Neural cell (in vitro differentiated cells): ENCODE data around the gene FIGNL2. TPM values are rescaled to one million over a fixed set of nuclear protein-coding genes. Genes with fewer than 3 reads are reported as not detected.

Experiments
- H2AFZ ChIP-seq: fragments of 200-600, 300-800 bp; sonication (generic), shearing (Covaris generic); 2 replicates; pipeline ENCODE4 v1.6.0; 2014; ENCODE audit warnings: low read depth, mild to moderate bottlenecking, antibody characterized with exemption, low read length, moderate library complexity
- H3F3A ChIP-seq: fragments of 200-600 bp; shearing (Covaris generic); 2 replicates; pipeline ENCODE4 v1.6.1; 2016; ENCODE audit warnings: mild to moderate bottlenecking, moderate library complexity, mixed read lengths, antibody characterized with exemption, low read length; ENCODE audit not compliant: insufficient read depth, poor library complexity, severe bottlenecking
- H3K27ac ChIP-seq: fragments of 200-600, 300-800 bp; sonication (generic), shearing (Covaris generic); 2 replicates; pipeline ENCODE4 v1.5.1; 2014; ENCODE audit warnings: mild to moderate bottlenecking, low read length, moderate library complexity
- H3K27me3 ChIP-seq: fragments of 300-800, 200-600 bp; sonication (generic), shearing (Covaris generic); 2 replicates; pipeline ENCODE4 v1.6.0; 2014; ENCODE audit warnings: mild to moderate bottlenecking, low read depth, low read length, moderate library complexity; ENCODE audit not compliant: insufficient read depth
- H3K36me3 ChIP-seq: fragments of 300-800, 200-600 bp; sonication (generic), shearing (Covaris generic); 2 replicates; pipeline ENCODE4 v1.5.1; 2014; ENCODE audit warnings: mild to moderate bottlenecking, antibody characterized with exemption, low read length, moderate library complexity; ENCODE audit not compliant: insufficient read depth
- H3K4me2 ChIP-seq: fragments of 300-800, 200-600 bp; sonication (generic), shearing (Covaris generic); 2 replicates; pipeline ENCODE4 v1.6.0; 2014; ENCODE audit warnings: mild to moderate bottlenecking, low read length
- H3K4me3 ChIP-seq: fragments of 300-800, 200-600 bp; sonication (generic), shearing (Covaris generic); 2 replicates; pipeline ENCODE4 v1.5.1; 2014; ENCODE audit warnings: mild to moderate bottlenecking, low read length, moderate library complexity
- H3K79me2 ChIP-seq: fragments of 200-600 bp; shearing (Covaris generic); replicated peaks from 2 replicates; pipeline ENCODE4 v1.6.0; 2014; ENCODE audit warnings: mild to moderate bottlenecking, low read length, moderate library complexity; ENCODE audit not compliant: insufficient read depth
- H3K9ac ChIP-seq: fragments of 300-800, 200-600 bp; sonication (generic), shearing (Covaris generic); 2 replicates; pipeline ENCODE4 v1.6.1; 2016; ENCODE audit warnings: mild to moderate bottlenecking, low read length, mixed read lengths
- H3K9me2 ChIP-seq: fragments of 200-600 bp; shearing (Covaris generic); 2 replicates; pipeline ENCODE4 v1.6.1; 2016; ENCODE audit warnings: mild to moderate bottlenecking, low read length, mixed read lengths; ENCODE audit not compliant: insufficient read depth
- H3K9me3 ChIP-seq: fragments of 200-600, 300-800 bp; sonication (generic), shearing (Covaris generic); 2 replicates; pipeline ENCODE4 v1.6.1; 2016; ENCODE audit warnings: mild to moderate bottlenecking, mixed run types, low read length, moderate library complexity, mixed read lengths
- H4K20me1 ChIP-seq: fragments of 200-600 bp; shearing (Covaris generic); 2 replicates; pipeline ENCODE4 v1.6.1; 2016; ENCODE audit warnings: mild to moderate bottlenecking, mixed run types; ENCODE audit not compliant: insufficient read depth
- EP300 ChIP-seq: fragments of 450-650 bp; conservative IDR thresholded peaks from 2 replicates; pipeline ENCODE4 v1.6.1; 2014; ENCODE audit warnings: antibody characterized with exemption, mild to moderate bottlenecking, moderate library complexity; ENCODE audit not compliant: poor library complexity, severe bottlenecking
- EZH2 ChIP-seq: fragments of 200-600, 300-800 bp; shearing (Covaris generic), sonication (generic); IDR thresholded peaks from 2 replicates; pipeline ENCODE4 v1.6.1; 2014; ENCODE audit warnings: antibody characterized with exemption, low read length, borderline replicate concordance, mild to moderate bottlenecking; ENCODE audit not compliant: insufficient read depth, poor library complexity, severe bottlenecking
- MXI1 ChIP-seq: fragments of 450-650 bp; conservative IDR thresholded peaks from 2 replicates; pipeline ENCODE4 v1.6.1; 2014; ENCODE audit warnings: antibody characterized with exemption, mild to moderate bottlenecking; ENCODE audit not compliant: poor library complexity, severe bottlenecking
- POLR2AphosphoS5 ChIP-seq: IDR thresholded peaks from 2 replicates; pipeline ENCODE4 v1.6.1; 2012
- RAD21 ChIP-seq: fragments of 450-650 bp; conservative IDR thresholded peaks from 2 replicates; pipeline ENCODE4 v1.6.1; 2014; ENCODE audit warnings: antibody characterized with exemption, mild to moderate bottlenecking, moderate library complexity
- REST ChIP-seq: IDR thresholded peaks from 2 replicates; pipeline ENCODE4 v1.6.1; 2012; ENCODE audit warnings: borderline replicate concordance
- SMC3 ChIP-seq: fragments of 450-650 bp; conservative IDR thresholded peaks from 2 replicates; pipeline ENCODE4 v1.6.1; 2014; ENCODE audit warnings: antibody characterized with exemption, mild to moderate bottlenecking, moderate library complexity; ENCODE audit not compliant: poor library complexity
- TAF1 ChIP-seq: IDR thresholded peaks from 2 replicates; pipeline ENCODE4 v1.6.1; 2012; ENCODE audit warnings: low read depth
- polyA plus RNA-seq: library from polyadenylated mRNA; depleted of rRNA; stranded (reverse); fragments of >200 nt; gene quantifications from 2 replicates; pipeline ENCODE4 v1.2.3, GENCODE V29; 2014
- TF ChIP-seq, protein P1 (sequence below): fragments of 450-650 bp; IDR thresholded peaks from 2 replicates; pipeline ENCODE4 v1.5.1; 2014; ENCODE audit warnings: antibody characterized with exemption, mild to moderate bottlenecking, moderate library complexity; ENCODE audit not compliant: poor library complexity, severe bottlenecking

The FIGNL2 gene
- polyA plus RNA-seq, 1 donor from 2014 or later = 0.21 TPM

DNA sequence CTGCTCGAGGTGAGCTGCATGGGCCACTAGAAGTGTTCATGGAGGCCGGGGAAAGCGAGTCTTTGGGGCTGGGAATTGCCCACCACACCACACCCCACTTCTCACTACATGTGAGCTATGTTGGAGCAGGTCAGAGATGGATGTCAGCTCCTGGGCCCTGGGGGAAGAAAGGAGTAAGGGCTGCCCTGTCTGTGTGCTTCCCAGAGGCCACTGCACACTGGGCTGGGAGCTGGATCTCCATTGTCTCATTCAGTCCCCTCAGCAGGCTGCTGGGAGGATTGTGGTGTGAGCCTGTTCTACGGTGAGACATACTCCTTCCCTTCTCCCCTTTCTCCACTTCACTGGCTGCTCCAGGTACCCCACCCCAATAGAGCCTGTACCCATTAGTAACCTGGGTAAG is 10.5 kb downstream of the FIGNL2 start:
- Histone ChIP-seq H2AFZ (no peak overlapping the region), H4K20me1 (no peaks in the 10 kb centered on the region), H3K36me3 (no peaks in the 10 kb centered on the region), H3K9me3 (no peaks in the 10 kb centered on the region), H3F3A (no peaks in the 10 kb centered on the region), H3K4me2 (no peak overlapping the region), H3K9ac (no peak overlapping the region), H3K9me2 (no peaks in the 10 kb centered on the region), H3K27me3 (no peaks in the 10 kb centered on the region), H3K27ac (no peak overlapping the region), H3K79me2 (peaks cover 15% of the 10 kb centered on the region), H3K4me3 (no peak overlapping the region)
- TF ChIP-seq MXI1 (no peak), TAF1 (no peak), EZH2 (no peak), REST (no peak), EP300 (no peak), POLR2AphosphoS5 (no peak), SMC3 (no peak), RAD21 (no peak)
- TF ChIP-seq, protein P1, sequence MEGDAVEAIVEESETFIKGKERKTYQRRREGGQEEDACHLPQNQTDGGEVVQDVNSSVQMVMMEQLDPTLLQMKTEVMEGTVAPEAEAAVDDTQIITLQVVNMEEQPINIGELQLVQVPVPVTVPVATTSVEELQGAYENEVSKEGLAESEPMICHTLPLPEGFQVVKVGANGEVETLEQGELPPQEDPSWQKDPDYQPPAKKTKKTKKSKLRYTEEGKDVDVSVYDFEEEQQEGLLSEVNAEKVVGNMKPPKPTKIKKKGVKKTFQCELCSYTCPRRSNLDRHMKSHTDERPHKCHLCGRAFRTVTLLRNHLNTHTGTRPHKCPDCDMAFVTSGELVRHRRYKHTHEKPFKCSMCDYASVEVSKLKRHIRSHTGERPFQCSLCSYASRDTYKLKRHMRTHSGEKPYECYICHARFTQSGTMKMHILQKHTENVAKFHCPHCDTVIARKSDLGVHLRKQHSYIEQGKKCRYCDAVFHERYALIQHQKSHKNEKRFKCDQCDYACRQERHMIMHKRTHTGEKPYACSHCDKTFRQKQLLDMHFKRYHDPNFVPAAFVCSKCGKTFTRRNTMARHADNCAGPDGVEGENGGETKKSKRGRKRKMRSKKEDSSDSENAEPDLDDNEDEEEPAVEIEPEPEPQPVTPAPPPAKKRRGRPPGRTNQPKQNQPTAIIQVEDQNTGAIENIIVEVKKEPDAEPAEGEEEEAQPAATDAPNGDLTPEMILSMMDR = no peak

DNA sequence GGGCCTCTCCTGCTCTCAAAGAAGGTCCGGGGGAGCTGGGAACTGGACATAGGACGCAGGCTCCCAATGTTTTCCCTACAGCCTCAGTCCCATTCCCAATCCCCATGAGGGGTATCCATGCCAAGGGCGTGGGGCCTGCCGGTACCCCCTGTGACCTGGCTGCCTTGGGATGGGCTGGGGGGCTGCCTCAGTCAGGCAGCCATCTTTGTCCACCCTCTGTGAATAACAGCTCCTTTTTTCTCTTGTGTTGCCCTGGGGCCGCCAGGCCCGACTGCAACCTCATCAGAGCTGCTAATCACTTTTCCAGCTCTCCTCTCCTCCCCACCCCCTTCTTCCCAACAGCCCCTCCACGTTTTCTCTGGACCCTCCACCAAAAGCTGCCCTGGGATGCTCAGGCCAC is 11.2 kb downstream of the FIGNL2 start:
- Histone ChIP-seq H3K27ac (no peak overlapping the region), H3F3A (no peaks in the 10 kb centered on the region), H4K20me1 (no peaks in the 10 kb centered on the region), H3K9ac (no peak overlapping the region), H3K9me2 (no peaks in the 10 kb centered on the region), H3K36me3 (no peaks in the 10 kb centered on the region), H3K79me2 (peaks cover 15% of the 10 kb centered on the region), H2AFZ (no peak overlapping the region), H3K27me3 (no peaks in the 10 kb centered on the region), H3K4me3 (no peak overlapping the region), H3K9me3 (no peaks in the 10 kb centered on the region), H3K4me2 (no peak overlapping the region)
- TF ChIP-seq EZH2 (no peak), EP300 (no peak), TAF1 (no peak), SMC3 (no peak), RAD21 (no peak), REST (no peak), POLR2AphosphoS5 (no peak), MXI1 (no peak)
- TF ChIP-seq, protein P1 = no peak
